Choroid plexus epithelial cell (primary cell): Measurements from ENCODE around the gene ADGRF1.

ENCODE experiments used
- DNase-seq: peaks from one replicate; pipeline ENCODE4 v3.0.0-alpha.2; 2010; ENCODE audit warnings: low read depth
- H3K4me3 ChIP-seq: 2 replicates; pipeline ENCODE4 v1.5.1; 2011; ENCODE audit warnings: low read depth, mild to moderate bottlenecking, control low read depth, low read length, moderate library complexity
- TF ChIP-seq, protein P1 (sequence below): conservative IDR thresholded peaks from 2 replicates; pipeline ENCODE4 v1.5.1; 2011; ENCODE audit warnings: low read depth, mild to moderate bottlenecking, control low read depth, inconsistent platforms, low read length, moderate library complexity

Gene ADGRF1

DNA sequence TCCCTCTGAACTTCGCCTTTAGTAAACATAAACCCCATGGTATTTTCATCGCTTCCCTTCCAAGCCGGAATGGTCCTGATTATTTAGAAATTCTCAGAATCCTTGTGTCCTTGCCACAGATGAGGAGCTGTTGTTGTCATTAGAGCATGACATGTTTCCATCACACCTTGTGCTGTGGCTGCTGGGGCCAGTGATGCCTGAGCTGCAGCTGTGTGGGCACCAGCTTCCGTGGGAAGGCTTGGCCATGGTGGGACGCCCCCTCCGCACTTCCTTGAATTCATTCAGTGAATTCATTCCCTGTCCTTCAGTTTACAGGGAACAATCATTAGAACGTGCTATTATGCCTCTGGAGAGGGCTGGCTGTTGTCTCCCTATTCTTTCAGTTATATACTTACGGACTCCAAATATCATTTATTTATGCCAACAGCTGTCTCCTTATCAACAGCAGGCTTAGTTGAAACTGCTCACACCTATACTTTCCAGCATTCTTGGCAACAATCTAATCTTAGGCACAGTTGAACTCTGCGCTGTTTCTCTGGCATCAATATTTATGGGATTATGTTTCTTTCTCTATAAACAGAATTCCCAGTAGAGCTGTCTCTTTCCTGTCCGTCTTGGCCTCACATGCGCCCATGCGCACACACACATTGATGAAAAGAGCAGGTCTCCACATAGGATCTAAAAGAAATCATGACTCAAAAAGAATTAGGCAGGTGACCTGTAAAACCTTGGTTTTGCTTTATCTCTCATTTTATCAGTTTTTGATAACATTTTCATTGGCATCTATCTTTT is 9.0 kb downstream of the ADGRF1 start:
- H3K4me3 ChIP-seq = no peak overlapping the region
- no peak for DNase-seq
- TF ChIP-seq, protein P1, sequence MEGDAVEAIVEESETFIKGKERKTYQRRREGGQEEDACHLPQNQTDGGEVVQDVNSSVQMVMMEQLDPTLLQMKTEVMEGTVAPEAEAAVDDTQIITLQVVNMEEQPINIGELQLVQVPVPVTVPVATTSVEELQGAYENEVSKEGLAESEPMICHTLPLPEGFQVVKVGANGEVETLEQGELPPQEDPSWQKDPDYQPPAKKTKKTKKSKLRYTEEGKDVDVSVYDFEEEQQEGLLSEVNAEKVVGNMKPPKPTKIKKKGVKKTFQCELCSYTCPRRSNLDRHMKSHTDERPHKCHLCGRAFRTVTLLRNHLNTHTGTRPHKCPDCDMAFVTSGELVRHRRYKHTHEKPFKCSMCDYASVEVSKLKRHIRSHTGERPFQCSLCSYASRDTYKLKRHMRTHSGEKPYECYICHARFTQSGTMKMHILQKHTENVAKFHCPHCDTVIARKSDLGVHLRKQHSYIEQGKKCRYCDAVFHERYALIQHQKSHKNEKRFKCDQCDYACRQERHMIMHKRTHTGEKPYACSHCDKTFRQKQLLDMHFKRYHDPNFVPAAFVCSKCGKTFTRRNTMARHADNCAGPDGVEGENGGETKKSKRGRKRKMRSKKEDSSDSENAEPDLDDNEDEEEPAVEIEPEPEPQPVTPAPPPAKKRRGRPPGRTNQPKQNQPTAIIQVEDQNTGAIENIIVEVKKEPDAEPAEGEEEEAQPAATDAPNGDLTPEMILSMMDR = no peak

DNA sequence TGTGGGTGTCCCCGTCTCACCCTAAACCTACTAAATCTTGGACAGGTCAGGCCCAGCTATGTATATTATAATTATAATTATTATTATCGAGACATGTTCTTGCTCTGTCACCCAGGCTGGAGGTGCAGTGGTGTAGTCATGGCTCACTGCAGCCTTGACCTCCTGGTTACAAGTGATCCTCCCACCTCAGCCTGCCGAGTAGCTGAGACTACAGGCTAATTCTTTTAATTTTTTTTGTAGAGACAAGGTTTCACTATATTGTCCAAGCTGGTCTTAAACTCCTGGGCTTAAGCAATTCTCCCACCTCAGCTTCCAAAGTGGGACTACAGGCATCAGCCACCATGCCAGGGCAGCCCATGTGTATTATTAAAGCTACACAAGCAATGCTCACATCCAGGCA is 10.5 kb downstream of the ADGRF1 start:
- H3K4me3 ChIP-seq = no peak overlapping the region
- TF ChIP-seq, protein P1 = no peak
- no peak for DNase-seq

DNA sequence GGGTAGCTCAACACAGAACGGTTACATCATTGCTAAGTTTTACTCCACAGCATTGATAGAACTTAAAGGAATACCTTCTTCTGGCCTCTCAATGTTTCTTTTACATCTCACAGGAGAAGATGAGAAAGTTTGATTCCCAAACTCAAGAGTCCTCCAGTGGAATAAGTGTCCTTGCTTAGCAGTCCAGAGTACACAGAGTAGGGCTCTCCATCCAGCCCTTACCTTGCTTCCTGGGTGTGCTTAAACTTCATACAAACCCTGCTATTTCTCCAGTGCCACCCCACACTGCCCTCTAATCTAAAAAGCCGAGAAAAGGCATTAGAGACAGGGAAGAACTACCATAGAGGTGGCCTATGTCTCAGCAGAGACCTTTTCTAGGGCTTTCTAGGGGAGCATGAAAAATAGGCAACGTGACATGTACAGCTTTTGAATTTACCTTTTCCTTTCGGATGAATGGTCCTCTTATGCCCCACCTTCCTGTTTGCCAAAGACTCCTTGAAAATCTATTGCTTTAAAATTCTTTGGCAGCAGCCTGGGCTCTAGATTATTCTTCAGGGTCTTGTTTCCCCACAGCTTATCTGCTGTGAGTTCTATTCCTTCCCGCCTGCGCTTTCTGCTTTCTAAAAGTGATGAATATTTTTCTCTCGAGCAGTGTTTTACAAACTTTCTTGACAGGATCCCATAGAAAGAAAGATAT is 12.1 kb downstream of the ADGRF1 start:
- TF ChIP-seq, protein P1 = no peak
- no peak overlapping the region for H3K4me3 ChIP-seq
- no peak for DNase-seq

DNA sequence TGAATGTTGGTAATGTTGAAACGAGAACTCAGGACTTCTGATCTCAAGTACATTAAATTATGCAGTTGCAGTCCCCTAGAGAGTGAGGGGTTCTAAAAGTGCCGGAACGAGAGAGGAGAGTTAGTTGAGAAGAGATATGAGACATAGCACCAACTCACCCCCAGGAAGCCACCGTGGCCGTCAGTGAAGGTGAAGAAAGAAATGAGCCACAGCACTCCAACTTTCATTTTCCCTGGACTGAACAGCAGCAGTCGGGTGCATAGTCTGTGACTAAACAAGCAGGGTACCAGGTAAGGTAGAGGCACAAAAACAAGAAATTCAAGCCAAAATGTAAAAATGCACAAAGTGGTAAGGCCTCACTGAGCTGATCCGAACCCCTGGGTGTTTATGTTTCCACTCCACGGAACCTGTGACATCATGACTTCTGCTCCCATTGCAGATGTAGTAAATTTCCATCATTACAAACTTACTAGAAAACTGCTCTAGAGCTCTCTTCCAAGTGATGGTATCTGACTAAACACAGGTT is 13.2 kb downstream of the ADGRF1 start:
- TF ChIP-seq, protein P1 = no peak
- DNase-seq = no peak
- H3K4me3 ChIP-seq = no peak overlapping the region

DNA sequence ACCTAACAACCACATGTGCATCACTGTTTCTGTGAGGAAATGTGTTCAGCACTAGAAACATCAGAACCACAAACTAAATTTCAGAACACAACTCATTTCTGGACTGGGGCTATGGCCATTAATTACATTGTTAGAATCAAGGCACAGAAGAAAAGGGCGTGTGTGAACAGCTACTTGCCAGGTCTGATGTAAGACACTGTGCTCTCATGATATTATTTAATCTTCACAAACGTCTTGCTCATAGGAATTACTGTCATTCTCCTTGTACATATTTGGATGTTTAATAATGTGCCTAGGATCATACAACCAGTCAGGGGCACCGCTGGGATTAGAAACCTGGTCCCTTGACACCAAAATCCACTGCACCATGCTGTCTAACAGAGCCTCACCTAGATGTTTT is 14.8 kb downstream of the ADGRF1 start:
- no peak overlapping the region for H3K4me3 ChIP-seq
- TF ChIP-seq, protein P1 = no peak
- no peak for DNase-seq

DNA sequence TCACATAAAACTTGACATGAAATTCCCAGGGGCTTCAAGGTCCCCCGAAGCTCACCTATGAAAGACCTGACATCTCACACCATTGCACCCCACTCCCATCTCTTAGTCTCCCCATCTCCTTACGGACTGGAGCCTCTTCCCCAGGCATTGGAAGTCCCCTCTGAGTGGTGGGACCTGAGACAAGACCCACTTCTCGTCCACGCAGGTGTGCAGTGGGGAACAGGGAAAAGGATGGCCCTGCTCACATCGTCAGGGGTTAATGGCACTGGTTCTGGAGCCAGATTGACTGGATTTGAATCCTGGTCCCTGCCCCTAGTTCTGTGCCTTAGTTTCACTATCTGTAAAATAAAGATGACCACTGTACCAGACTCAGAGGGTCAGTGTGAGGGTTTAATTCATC is 15.5 kb downstream of the ADGRF1 start:
- DNase-seq = no peak
- TF ChIP-seq, protein P1 = no peak
- H3K4me3 ChIP-seq = no peak overlapping the region
